HG03460 (cell line): ENCODE results near the gene STPG1.

ENCODE experiments used
- ATAC-seq: cut with Tn5 transposase; IDR thresholded peaks from one replicate; pipeline ENCODE4 v1.9.1; 2021; ENCODE audit not compliant: unreplicated experiment

STPG1 gene

GRCh38 chr1:24393892-24394291, 19.7 kb downstream of the STPG1 start:
- ATAC-seq, result no peak

- ATAC-seq, result no peak
These were observed 20.5 kb downstream of the STPG1 start for GRCh38 chr1:24392982-24393650.

DNA sequence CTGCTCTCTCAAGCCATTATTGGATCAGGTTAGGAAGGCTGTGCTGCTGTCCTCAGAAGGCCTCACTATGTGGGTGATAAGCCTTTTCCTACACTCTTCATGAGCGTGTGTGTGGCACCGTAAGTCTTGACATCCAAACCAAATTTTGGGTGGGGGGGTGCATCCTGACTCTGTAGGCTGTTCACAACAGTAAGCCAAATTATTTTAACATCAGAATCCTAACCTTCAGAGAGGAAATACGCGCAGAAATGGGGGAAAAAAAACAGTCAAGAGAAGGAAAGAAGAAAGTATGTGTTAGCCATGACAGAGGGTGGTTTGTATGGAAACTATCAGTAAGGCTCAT, 21.0 kb downstream of the STPG1 start:
- ATAC-seq, result no peak

- ATAC-seq, result peak; percentile 70
These were observed 21.5 kb downstream of the STPG1 start for GRCh38 chr1:24391882-24392603.

DNA sequence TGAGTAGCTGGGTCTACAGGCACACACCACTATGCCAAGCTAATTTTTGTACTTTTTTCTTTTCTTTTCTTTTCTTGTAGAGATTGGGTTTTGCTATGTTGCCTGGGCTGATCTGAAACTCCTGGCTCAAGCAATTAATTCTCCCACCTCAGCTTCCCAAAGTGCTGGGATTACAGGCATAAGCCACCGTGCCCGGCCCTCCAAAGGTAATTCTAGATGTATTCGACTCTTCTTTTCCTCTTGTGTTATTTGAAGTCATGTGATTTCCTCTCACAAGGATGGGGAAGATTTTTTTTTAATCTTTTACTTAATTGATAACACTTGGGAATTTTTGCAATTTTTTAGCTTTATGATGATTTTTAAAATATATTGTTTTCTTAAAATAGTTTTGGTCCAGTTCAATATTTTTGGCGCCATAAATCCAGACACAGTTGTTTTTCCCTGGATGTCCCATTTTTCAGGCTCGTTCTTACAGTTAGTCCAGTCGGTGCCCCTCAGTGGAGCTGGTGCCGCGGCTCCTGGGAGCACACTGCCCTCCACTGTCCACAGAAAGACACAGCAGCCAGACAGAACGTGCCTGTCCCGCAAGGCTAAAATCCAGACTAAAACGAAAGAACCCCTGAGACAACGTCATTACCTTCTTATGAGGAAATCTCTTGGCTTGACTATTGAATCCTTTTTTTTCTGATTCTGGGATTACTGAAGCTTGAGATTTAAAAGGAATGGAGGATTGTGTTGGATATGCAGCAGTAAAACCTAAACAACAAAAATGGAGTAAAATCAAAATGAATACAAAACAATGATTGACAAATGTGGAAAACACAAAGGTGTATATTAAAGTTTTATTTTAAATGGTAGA, 22.4 kb downstream of the STPG1 start:
- no peak for ATAC-seq

DNA sequence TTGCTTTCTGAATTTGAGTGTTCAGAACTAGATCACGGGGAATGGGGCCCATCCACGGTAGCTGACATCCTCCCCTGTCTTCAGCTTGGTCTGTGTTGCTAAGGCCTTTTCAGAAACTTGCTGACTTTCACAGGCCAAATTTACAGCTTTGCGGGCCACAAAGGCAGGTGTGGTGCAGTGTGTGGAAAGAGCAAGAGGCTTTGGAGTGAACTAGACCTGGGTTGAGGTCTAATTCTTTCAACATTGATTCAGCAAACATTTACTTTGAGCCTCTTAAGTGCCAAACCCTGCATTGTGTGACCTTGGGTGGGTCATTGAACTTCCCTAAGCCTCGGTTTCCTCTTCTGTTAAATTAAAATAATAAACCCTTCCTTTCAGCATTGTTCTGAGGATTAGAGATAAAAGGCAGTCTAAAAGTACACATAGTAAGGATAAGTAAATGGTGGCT, 24.3 kb downstream of the STPG1 start:
- no peak for ATAC-seq

- no peak for ATAC-seq
These were observed 25.2 kb downstream of the STPG1 start for GRCh38 chr1:24388331-24388885.

DNA sequence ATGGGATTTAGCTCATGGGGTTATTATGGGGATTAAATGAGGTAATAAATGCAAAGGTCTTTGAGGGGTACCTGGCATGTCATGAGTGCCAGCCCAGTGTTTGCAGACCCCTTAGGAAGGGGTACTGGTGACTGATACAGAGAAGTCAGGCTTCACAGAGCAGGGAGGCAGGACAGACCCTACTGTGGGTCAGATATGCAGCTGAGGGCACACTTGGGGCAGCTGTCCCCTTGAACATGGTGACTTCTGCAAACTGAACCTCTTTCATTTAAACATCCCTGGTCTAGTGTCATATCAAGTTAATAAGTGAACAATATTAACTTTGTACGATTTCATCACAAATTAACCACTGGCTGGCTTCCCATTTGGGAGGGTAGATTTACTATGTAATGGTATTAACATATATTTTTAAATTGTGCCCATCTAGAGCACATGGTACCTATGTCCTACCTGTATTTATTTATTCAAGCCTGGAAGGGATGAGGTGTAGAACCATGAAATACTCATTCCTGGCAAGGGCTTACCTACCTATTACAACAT, 25.9 kb downstream of the STPG1 start:
- no peak for ATAC-seq

DNA sequence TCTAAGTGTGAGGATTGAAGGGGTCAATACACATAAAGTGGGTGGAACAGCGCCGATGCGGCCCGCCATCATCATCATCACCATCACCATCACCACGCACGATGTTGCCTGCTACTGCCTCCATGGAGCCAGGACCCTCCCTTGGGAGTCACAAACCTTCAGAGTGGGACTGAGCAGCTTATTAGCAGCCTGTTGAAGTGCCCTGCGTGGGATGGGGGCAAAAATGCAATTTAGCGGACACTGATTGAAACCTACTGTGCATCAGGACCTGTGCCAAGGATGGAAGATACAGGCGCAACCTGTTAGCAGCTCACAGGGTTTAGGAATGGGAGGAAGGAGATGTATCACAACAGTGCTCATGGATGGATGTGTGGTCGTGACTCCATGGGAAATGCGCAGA, 26.7 kb downstream of the STPG1 start:
- ATAC-seq, result no peak

GRCh38 chr1:24386241-24386640, 27.3 kb downstream of the STPG1 start:
- no peak for ATAC-seq

DNA sequence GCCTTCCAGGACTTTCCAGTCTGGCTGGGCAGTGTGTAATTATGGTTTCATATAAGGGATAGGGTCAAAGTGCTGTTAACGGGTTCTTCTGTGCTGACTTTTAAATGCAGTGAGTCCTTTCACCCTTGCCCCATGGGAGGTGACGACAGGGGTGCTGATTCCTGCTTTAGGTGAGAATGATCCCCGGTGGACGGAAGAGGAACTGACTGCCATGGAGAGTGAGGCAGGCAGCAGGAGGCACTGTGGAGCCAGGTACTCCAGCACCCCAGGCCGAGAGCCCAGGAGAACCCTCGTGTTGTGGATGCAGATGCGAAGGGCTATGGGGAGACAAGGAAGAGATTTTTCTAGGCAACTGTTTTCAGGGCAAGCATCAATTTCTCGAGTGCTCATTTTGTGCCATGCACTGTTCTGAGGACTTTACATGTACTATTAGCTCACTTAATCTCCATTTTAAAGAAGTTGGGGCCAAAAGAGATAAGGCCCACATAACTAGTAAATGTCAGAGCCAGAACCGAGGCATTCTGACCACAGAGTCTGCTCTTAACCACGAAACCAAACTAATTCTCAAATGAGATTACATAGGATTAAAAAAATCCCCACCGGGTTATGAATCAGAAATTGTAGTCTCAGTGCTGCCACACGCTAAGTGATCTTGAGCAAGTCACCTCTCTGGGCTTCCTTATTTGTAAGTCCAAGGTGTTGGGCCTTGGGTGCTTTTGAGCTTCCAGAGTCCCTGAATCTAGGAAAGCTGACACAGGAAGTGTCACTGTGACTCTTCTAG, 28.2 kb downstream of the STPG1 start:
- no peak for ATAC-seq

- ATAC-seq, result peak; percentile 61
These were observed 29.1 kb downstream of the STPG1 start for GRCh38 chr1:24384251-24385090.

- ATAC-seq, result no peak
These were observed 30.1 kb downstream of the STPG1 start for GRCh38 chr1:24383381-24383940.

DNA sequence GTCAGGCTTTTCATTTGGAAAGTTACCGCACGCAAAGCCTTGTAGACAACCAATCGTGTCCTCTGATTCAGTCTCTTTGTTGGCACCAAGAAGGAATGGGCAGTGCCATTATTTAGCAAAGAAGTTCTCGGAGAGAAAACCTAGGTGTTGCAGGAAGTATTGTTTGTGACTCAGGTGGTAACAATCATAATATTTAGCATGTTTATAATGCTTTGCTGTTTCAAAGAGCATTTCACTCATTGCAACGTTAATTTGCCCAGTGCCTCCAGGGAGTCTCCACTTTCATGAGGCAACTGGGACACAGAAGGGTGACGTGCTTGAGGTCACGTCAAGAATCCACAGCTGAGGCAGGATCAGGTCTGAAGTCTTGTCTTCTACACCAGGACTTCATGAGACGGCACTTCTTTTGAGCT, 31.4 kb downstream of the STPG1 start:
- no peak for ATAC-seq

DNA sequence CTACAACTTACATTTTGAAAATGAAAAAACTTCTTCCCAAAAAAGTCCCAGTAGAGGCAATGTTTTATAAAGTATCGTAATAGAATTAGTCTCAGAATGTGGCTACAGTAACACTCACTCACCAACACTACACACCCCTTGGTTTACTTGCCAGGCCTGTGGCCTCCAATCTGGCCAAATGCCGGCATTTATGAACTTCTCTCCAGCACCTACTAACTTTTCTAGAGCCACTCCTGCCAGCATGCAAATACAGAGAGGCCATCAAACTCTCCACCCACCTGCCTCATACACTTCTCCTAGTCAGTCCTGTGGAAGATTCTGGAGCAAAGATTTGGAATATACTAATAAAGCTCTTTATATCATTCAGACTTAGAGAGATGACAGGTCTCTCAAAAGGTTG, 32.3 kb downstream of the STPG1 start:
- ATAC-seq, result no peak

GRCh38 chr1:24380508-24380907, 33.1 kb downstream of the STPG1 start:
- no peak for ATAC-seq

DNA sequence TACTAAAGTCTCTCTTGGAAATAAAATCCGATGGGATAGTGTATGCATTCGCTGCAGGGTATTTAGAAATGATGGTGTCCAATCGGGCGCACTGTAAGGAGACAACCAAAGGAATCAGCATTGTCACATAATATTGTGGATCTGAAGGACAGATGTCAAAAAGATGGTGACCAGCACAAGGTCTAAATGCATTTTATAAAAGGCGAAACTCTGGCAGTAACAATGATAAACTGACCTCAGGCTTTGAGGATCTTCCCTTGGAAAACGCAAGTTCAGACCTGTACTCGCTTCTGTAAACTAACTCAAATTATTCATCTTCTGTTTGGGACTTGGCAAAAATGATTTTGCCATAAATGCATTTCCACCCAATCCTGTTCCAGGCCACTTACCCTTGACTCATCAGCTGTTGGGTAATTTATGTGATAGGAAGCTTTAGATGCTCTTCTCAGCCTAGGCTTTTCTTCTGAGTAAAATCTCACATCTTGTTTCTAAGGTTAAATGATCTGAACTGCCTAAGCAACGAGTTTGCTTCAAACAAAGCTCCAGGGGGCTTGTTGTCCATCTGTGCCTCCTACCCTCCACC, 33.8 kb downstream of the STPG1 start:
- no peak for ATAC-seq

GRCh38 chr1:24374891-24375786, 38.4 kb downstream of the STPG1 start:
- no peak for ATAC-seq
